AG09309 (cell line): ENCODE data around the gene SOX13.

Experiments
- DNase-seq: peaks from one replicate; pipeline ENCODE4 v3.0.0-alpha.2; 2010; ENCODE audit warnings: low read depth
- H3K4me3 ChIP-seq: 2 replicates; pipeline ENCODE4 v1.5.1; 2011; ENCODE audit warnings: mild to moderate bottlenecking, low read depth, low read length, moderate library complexity; ENCODE audit not compliant: control insufficient read depth
- CTCF ChIP-seq: IDR thresholded peaks from 2 replicates; pipeline ENCODE4 v1.5.1; 2011; ENCODE audit warnings: mild to moderate bottlenecking, low read depth, low read length, inconsistent platforms; ENCODE audit not compliant: insufficient read depth, control insufficient read depth; ENCODE audit errors: missing control alignments

The SOX13 gene

GRCh38 chr1:204126386-204126785 is 53.5 kb downstream of the SOX13 start:
- H3K4me3 ChIP-seq = no peak overlapping the region
- no peak for TF ChIP-seq CTCF
- no peak for DNase-seq

- TF ChIP-seq CTCF = no peak
- DNase-seq = no peak
- H3K4me3 ChIP-seq = no peak overlapping the region
Measured at GRCh38 chr1:204126956-204127355, 54.0 kb downstream of the SOX13 start.

- H3K4me3 ChIP-seq = no peak overlapping the region
- peak; percentile 99 for TF ChIP-seq CTCF
- DNase-seq = peak; percentile 52
Measured at GRCh38 chr1:204127597-204128242, 54.8 kb downstream of the SOX13 start.

- no peak overlapping the region for H3K4me3 ChIP-seq
- DNase-seq = no peak
- TF ChIP-seq CTCF = no peak
Measured at GRCh38 chr1:204128464-204128963, 55.6 kb downstream of the SOX13 start.

GRCh38 chr1:204128964-204129896 is 56.3 kb downstream of the SOX13 start:
- no peak for DNase-seq
- peak overlapping the region; percentile 7 for H3K4me3 ChIP-seq
- TF ChIP-seq CTCF = peak; percentile 91

- no peak for TF ChIP-seq CTCF
- DNase-seq = no peak
Measured at GRCh38 chr1:204130178-204130577, 57.3 kb downstream of the SOX13 start.

More at GRCh38 chr1:204130178-204130577, 57.3 kb downstream of the SOX13 start:
- no peak overlapping the region for H3K4me3 ChIP-seq
